GM19043 (cell line): ENCODE data around the gene NANOS2.
"Not testable (repeated sequence)": the region's sequence is repeated elsewhere in the genome, so short reads cannot be mapped to it uniquely, and the experiment has no call there.

Experiments
- ATAC-seq: cut with Tn5 transposase; IDR thresholded peaks from one replicate; pipeline ENCODE4 v1.9.1; 2021; ENCODE audit warnings: low read depth; ENCODE audit not compliant: unreplicated experiment

NANOS2 gene

GRCh38 chr19:45897261-45897812, 17.2 kb downstream of the NANOS2 start:
- no peak for ATAC-seq

GRCh38 chr19:45895983-45896599, 18.5 kb downstream of the NANOS2 start:
- ATAC-seq, result not testable (repeated sequence)

GRCh38 chr19:45895519-45895972, 19.0 kb downstream of the NANOS2 start:
- no peak for ATAC-seq

- ATAC-seq, result no peak
These were observed 23.7 kb downstream of the NANOS2 start for GRCh38 chr19:45890877-45891276.

DNA sequence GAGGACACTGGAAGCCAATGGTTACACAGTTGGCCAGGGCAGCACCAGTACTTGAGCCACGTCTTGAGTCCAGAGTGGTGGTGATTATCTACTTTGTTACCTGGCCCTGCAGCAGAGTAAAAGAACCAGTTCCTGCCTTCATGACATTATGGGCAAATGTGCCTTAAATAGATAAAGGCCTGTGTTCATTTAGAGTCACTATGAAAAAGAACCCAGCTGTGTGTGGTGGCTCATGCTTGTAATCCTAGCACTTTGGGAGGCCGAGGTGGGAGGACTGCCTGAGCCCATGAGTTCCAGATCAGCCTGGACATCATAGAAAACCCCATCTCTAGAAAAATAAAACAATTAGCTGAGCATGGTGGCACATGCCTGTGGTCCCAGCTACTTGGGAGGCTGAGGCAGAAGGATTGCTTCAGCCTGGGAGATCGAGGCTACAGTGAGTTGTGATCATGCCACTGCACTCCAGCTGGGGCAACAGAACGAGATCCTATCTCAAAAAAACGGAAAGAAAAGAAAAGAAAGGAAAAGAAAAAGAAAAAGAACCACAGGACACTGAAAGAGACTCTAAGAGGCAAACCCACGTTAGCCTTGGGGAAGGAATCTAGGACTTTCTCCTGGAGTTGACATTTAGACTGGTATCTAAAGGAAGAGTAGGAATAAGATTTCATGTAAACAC, 25.2 kb downstream of the NANOS2 start:
- no peak for ATAC-seq

GRCh38 chr19:45887200-45887710, 27.3 kb downstream of the NANOS2 start:
- no peak for ATAC-seq

- ATAC-seq, result peak; percentile 46
These were observed 28.0 kb downstream of the NANOS2 start for GRCh38 chr19:45886427-45887199.

DNA sequence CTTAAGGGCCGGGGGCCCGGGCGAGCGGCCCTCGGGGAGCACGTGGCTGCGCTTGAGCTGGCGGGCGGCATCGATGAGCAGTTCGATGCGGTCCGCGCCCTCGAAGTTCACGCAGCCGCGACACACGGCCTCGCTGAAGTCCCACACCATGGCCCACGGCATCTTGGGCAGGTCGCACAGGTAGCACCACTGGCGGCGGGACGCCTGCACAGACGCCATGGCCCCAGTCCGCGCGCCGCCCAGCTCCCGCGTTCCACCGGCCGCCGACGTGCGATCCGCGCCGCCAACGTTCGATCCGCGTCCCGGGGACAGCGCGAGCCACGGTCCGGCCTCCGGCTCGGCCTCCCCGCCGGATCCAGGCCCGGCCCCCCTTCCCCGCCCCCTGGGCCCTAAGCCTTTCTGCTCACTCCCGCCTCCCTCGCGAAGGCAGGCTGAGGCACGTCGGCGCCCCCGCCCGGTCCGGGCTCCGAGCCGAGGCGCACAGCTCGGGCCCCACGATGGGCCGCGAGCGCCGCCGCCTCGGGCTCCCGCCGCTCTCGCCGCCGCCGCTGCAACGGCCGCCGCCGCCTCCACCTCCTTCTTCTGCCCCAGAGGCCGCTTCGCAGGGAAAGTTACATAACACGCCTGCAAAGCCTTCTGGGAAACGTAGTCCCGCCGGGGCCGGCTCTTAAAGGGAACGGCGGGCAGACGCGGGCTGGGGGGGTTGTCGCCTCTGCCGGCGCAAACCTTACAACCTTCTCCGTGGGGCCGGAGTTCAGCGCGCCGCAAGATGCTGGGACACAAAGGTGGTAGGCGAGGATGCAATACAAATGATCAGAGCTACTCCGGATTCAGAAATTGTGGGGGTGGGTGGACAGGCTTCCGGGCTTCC, 28.8 kb downstream of the NANOS2 start, which contains the start of gene IRF2BP1:
Gene IRF2BP1, minus strand, starts transcription at position 586 of the 871 bp plus-strand sequence. Its CDS starts 367 bp downstream, at position 219.
- ATAC-seq, result peak; percentile 42

- ATAC-seq, result no peak
These were observed 29.7 kb downstream of the NANOS2 start for GRCh38 chr19:45884682-45885555.

GRCh38 chr19:45883881-45884681, 30.5 kb downstream of the NANOS2 start:
- ATAC-seq, result no peak

GRCh38 chr19:45883586-45883880, 31.0 kb downstream of the NANOS2 start:
- no peak for ATAC-seq

DNA sequence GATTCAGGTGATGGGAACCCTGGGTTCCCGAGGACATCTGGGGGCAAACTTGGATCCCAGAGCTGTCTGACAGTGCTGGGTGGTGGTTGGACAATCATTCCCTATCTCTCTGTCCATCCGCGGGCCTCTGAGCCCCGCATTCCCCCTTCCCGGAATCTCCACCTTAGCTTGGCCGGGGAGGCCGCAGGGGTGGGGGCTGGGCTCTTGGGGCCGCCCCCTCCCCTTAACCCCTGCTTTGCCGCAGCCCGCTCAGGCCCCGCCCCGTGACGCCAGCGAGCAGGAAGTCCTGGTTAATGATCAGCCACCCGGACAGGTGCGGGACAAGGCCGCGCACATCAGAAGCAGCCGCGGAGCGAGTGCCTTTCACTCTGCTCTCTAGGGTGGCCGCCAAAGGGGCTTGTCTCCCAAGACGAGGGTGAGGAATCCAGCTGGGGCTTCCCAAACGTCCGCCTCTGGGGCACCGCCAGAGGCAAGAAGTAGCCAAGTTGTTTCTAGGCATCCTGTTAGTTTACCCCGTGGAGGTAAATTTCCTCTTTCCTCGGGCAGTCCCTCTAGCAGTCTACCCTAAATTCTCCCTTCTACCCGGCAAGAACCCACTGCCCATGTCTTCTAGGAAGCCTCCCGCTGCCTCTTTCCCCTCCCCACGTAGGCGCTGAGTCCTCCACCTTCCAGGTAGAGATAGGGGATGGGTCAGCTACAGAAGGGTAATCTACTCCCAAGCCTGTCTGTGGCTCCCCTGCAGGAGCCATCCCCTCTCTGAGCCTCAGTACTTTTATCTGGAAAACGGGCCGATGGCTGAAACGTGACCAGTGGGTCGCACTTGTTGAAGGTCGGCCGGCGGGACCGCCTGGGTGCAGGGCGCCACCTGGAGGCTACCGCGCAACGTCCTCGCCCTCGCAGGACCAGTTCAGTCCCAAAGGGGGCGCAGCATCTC, 31.7 kb downstream of the NANOS2 start:
- ATAC-seq, result no peak

DNA sequence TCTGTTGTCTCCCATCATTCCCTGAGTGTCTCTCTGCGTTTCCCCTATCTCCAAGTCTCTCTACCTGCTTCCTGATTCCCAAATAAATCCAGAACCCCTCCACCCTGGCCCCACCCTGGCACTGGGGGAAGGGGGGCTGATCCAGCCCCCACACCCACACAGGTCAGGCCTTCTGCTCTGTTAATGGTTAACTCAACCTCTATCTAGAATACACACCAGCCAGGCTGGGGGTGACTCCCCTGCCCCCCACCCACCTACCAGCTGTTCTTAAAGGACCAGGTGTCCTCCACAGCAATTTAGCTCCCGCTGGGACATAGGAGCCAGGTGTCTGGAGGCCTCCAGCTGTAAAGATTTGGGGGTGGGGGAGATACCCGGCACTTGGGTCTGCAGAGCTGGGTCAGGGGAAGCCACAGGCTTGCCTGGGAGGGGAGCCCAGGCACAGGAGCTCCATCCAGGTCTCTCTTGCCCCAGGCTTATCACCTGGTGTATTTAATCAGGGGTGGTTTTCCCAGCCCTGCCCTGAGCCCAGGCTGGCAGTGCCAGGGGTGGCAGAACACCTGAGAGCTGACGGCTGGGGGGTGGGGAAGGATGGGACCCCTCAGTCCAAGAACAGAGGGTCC, 32.6 kb downstream of the NANOS2 start:
- no peak for ATAC-seq

GRCh38 chr19:45881082-45881908, 33.3 kb downstream of the NANOS2 start:
- ATAC-seq, result no peak

DNA sequence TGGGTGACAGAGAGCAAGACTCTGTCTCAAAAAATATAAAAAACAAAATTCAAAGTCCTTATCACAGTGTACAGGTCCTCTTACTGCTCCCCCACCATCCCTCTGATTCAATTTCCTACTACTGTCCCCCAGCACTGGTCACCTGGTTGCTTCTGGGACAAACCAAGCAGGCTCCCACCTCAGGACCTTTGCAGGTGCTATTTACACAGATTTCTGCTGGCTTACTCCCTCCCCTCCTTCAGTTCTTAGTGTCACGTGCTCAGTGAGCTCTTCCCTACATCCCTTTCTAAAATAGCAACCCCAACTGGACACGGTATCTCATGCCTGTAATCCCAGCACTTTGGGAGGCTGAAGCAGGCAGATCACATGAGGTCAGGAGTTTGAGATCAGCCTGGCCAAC, 34.6 kb downstream of the NANOS2 start:
- no peak for ATAC-seq

DNA sequence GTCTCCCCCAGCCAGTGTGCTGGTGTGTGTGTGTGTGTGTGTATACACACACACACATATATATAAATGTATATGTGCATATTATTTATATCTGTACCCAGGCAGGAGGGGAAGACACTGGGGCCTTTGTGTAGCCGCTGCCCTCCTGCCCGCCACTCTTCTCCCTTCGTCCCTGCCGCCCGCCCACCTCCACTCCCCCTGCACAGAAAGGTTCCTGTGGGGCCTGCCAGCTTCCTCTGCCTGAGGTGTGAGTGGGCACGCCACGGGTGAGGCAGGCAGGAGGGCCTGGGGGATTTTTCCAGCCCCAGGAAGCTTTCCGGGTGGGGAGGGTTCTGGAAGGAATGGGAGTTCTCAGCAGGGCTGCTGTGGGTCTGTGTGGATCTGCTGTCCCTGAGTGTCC, 35.5 kb downstream of the NANOS2 start:
- ATAC-seq, result no peak
